Measurements from ENCODE around the gene ASCC3. TPM values are rescaled to one million over a fixed set of nuclear protein-coding genes. Genes with fewer than 3 reads are reported as not detected.

The ASCC3 gene
- total RNA-seq, 1 donor from 2014 or later = 12.7 TPM

DNA sequence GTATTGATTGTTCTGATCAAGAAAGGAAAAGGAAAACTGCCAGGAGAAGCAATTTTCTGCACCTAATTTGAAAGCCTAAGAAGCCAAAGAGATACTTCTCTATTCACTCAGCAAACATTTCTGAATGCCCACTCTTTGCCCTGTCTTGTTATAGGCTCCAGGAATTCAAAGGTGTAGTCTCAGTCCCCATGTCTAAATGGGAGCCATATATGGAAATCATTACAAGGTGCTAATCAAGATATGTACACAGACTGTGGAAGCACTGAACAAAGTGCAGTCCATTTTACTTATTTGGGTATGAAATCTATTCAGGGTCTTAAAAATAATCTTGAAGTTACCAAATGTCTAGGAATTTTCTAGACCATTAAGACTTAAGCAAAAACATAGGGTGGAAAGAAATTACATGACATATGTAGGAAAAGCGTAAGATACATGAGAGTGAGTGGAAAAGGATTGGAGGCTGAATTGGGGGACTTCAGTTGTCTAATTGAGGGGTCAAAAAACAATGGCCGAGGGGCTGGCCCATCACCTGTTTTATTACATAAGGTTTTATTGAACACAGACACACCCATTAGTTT is 39.0 kb upstream of the ASCC3 start:
- Histone ChIP-seq H3K27ac (no peak overlapping the region), H3K9me3 (no peaks in the 10 kb centered on the region), H3K36me3 (no peaks in the 10 kb centered on the region), H3K27me3 (no peaks in the 10 kb centered on the region), H3K4me1 (no peaks in the 10 kb centered on the region), H3K4me3 (no peak overlapping the region)
- TF ChIP-seq, protein P1, sequence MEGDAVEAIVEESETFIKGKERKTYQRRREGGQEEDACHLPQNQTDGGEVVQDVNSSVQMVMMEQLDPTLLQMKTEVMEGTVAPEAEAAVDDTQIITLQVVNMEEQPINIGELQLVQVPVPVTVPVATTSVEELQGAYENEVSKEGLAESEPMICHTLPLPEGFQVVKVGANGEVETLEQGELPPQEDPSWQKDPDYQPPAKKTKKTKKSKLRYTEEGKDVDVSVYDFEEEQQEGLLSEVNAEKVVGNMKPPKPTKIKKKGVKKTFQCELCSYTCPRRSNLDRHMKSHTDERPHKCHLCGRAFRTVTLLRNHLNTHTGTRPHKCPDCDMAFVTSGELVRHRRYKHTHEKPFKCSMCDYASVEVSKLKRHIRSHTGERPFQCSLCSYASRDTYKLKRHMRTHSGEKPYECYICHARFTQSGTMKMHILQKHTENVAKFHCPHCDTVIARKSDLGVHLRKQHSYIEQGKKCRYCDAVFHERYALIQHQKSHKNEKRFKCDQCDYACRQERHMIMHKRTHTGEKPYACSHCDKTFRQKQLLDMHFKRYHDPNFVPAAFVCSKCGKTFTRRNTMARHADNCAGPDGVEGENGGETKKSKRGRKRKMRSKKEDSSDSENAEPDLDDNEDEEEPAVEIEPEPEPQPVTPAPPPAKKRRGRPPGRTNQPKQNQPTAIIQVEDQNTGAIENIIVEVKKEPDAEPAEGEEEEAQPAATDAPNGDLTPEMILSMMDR (IDR thresholded peaks at IDR 0.05) = no peak
- DNase-seq (ENCODE audit: low spot score in 2 of 2) = no peak
- intact Hi-C loops (cut with DNase I) = no loop called here

DNA sequence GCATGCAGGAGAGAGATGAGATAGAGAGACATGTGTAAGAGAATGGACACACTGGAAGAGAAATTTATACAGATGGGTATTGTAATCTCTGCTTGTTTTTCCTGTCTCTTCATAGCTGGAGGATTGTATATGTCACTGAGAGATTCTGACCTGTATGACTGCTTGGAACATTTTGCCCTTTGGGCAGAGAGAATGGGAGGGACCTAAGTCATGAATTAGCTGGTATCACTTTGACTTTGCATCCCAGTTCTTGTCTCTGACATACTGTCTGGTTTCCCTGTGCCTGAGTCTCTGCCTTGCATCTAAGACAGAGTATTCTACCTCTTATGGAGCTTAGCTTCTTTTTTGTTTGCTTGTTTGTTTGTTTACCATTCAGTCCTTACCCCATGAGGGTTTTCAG is 37.0 kb upstream of the ASCC3 start:
- intact Hi-C loops (cut with DNase I) = no loop called here
- no peak overlapping the region for H3K4me3 ChIP-seq
- no peak for DNase-seq (ENCODE audit: low spot score in 2 of 2)
- no peaks in the 10 kb centered on the region for H3K27me3 ChIP-seq
- no peaks in the 10 kb centered on the region for H3K9me3 ChIP-seq
- no peak overlapping the region for H3K27ac ChIP-seq
- H3K4me1 ChIP-seq = no peaks in the 10 kb centered on the region
- TF ChIP-seq, protein P1 (IDR thresholded peaks at IDR 0.05) = no peak
- H3K36me3 ChIP-seq = no peaks in the 10 kb centered on the region

DNA sequence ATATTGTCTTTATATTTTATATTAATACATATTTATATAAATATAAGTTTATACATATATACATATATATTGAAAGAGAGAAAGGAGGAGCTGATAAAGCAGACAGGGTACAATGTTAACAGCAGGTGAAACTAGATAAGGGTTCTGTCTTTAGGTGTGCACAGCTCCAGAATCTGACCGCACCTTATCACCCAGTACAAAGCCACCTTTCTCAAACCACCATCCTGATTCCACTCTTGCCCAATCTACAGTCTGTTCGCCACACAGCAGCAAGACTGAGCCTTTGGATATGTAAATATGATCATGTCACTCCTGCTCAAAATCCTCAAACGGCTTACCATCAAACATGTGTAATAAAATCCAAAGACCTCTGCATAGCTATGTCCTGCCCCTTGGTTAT is 34.7 kb upstream of the ASCC3 start:
- intact Hi-C loops (cut with DNase I) = no loop called here
- no peak for DNase-seq (ENCODE audit: low spot score in 2 of 2)

DNA sequence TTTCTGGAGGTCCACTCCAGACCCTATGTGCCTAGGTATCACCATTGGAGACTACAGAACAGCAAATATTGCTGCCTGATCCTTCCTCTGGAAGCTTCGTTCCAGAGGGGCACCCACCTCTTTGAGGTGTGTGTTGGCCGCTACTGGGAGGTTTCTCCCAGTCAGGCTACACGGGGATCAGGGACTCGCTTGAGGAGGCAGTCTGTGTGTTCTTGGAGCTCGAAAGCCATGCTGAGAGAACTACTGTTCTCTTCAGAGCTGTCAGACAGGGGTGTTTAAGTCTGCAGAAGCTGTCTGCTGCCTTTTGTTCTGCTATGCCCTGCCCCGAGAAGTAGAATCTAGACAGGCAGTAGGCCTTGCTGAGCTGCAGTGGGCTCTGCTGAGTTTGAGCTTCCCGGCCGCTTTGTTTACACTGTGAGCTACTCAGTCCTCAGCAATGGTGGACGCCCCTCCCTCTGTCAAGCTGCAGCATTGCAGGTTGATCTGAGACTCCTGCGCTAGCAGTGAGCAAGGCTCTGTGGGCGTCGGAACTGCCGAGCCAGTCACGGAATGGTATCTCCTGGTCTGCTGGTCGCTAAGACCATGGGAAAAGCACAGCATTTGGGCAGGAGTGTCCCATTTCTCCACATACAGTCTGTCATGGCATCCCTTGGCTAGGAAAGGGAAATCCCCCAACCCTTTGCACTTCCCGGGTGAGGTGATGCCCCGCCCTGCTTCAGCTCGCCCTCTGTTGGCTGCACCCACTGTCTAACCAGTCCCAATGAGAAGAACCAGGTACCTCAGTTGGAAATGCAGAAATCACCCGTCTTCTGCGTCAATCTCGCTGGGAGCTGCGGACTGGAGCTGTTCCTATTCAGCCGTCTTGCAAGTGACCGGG is 32.5 kb upstream of the ASCC3 start:
- Histone ChIP-seq H3K27ac (no peak overlapping the region), H3K4me3 (no peak overlapping the region), H3K4me1 (no peaks in the 10 kb centered on the region), H3K9me3 (no peaks in the 10 kb centered on the region), H3K27me3 (no peaks in the 10 kb centered on the region), H3K36me3 (no peaks in the 10 kb centered on the region)
- DNase-seq (ENCODE audit: low spot score in 2 of 2) = no peak
- TF ChIP-seq, protein P1 (IDR thresholded peaks at IDR 0.05) = no peak
- intact Hi-C loops (cut with DNase I) = no loop called here

More for the DNA sequence above, 34.7 kb upstream of the ASCC3 start:
- H3K27me3 ChIP-seq = no peaks in the 10 kb centered on the region
- no peak overlapping the region for H3K27ac ChIP-seq
- no peaks in the 10 kb centered on the region for H3K36me3 ChIP-seq
- TF ChIP-seq, protein P1 (IDR thresholded peaks at IDR 0.05) = no peak
- H3K4me3 ChIP-seq = no peak overlapping the region
- no peaks in the 10 kb centered on the region for H3K9me3 ChIP-seq
- H3K4me1 ChIP-seq = no peaks in the 10 kb centered on the region

DNA sequence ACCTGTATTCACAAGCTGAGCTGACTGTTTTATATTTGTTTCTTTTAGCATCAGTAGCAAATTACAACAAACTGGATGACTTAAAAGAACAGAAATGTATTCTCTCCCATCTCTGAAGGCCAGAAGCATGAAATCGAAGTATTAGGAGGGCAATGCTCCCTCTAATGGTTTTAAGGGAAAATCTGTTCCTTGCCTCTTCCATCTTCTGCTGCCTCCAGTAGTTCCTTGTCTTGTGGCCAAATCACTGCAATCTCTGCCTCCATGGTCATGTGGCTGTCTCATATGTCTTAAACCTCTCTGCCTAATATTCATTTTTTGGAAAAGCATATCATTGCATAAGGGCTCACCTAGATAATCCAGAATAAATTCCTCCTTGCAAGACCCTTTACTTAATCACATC is 25.2 kb upstream of the ASCC3 start:
- no peaks in the 10 kb centered on the region for H3K9me3 ChIP-seq
- H3K27ac ChIP-seq = no peak overlapping the region
- H3K4me3 ChIP-seq = no peak overlapping the region
- no peak for DNase-seq (ENCODE audit: low spot score in 2 of 2)
- no peaks in the 10 kb centered on the region for H3K4me1 ChIP-seq
- H3K27me3 ChIP-seq = no peaks in the 10 kb centered on the region
- TF ChIP-seq, protein P1 (IDR thresholded peaks at IDR 0.05) = no peak
- no peaks in the 10 kb centered on the region for H3K36me3 ChIP-seq
- intact Hi-C loops (cut with DNase I) = no loop called here

All from ascending aorta (tissue), 2 donors.